ENCODE data around the gene CELF5.

GRCh38 chr19:3234800-3235199 is 10.3 kb downstream of the CELF5 start:
- TF ChIP-seq CTCF (conservative IDR thresholded peaks at IDR 0.05) = peak; percentile 40
- TF ChIP-seq EZH2 (IDR thresholded peaks at IDR 0.05; ENCODE audit: low read depth) = no peak

Measured in PC-9 (cell line).